Measurements from ENCODE around the gene CALM1. TPM values are rescaled to one million over a fixed set of nuclear protein-coding genes. Genes with fewer than 3 reads are reported as not detected.
A peak's percentile ranks its signal among the peaks of the same experiment; 100 is the strongest.

Gene CALM1
- total RNA-seq (100 to 1,000 TPM; 960 to 975 TPM), total RNA-seq (262 to 1,359 (median 727) reads per million in 172 experiments)
- 738 TPM for polyA plus RNA-seq (2013, experiment 1 of 2)
- polyA plus RNA-seq (2013, experiment 2 of 2), result 786 TPM

DNA sequence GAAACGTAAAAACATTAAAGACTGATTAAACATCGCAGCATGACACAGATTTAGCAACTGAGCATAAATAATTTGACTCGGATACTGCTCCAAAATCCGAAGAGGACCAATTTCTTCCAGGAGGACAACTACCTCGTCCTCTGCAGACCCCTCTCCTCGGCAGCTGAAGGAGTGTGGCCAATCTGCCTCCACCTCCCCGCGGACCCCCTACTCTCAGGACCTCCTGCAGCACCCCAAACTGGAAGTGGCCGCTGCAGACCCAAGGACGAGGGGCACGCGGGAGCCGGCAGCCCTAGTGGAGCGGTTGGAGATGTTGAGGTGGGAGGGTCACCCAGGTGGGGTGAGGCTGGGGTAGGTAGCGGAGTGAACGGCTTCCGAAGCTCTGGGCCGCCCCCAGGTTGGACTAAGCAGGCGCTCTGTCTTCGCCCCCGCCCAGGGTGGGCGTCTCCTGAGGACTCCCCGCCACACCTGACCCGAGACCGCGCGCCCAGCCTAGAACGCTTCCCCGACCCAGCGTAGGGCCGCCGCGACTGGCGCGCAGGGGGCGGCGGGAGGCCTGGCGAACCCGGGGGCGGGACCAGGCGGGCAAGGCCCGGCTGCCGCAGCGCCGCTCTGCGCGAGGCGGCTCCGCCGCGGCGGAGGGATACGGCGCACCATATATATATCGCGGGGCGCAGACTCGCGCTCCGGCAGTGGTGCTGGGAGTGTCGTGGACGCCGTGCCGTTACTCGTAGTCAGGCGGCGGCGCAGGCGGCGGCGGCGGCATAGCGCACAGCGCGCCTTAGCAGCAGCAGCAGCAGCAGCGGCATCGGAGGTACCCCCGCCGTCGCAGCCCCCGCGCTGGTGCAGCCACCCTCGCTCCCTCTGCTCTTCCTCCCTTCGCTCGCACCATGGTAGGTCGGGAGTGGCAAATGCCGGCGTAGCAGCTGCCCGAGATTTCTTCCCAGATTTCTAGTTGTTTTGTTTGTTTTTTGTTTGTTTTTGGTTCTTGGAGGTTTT is at the start of gene CALM1:
Gene CALM1, plus strand, starts transcription at position 689 of the 999 bp plus-strand sequence. Its CDS starts 202 bp downstream, at position 891.
- H3K4me3 ChIP-seq (ENCODE audit: low read length), result peak within 1 kb of the TSS; percentile 62
- CTCF ChIA-PET, result interaction anchor here (1.5 to 1.9 kb wide), 3 partner anchors 13 to 28 kb away, joined by 5 to 7 read pairs (median 5); no protein-coding TSS in a partner anchor

DNA sequence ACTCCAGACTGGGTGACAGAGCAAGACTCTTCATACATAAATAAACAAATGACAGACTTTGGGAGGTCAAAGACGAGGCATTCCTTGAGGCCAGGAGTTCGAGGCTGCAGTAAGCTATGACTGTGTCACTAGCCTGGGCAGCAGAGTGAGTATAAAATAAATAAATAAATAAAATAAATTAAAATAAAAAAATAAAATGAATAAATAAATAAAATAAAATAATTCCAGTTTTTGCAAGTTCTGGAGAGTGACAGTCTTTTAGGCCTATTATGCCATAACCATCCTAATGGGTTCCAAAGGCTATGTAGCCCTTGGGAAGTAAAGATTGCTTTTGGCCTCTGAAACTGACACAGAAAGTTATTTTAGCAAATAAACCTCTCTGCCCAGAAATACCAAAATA is 48.6 kb upstream of the CALM1 start:
- POLR2A ChIA-PET, result no interaction called here
- Histone ChIP-seq H3K4me1 (ENCODE audit: insufficient read depth, low read length) (no peaks in the 10 kb centered on the region), H3K9me3 (ENCODE audit: control insufficient read depth in 1 of 2, insufficient read depth in 1 of 2, low read length in 2 of 2) (no peaks in the 10 kb centered on the region), H3K36me3 (ENCODE audit: insufficient read depth, low read length) (no peaks in the 10 kb centered on the region), H3K4me3 (ENCODE audit: low read length) (no peak overlapping the region), H3K27me3 (ENCODE audit: control insufficient read depth in 1 of 2, insufficient read depth in 2 of 2, low read length in 2 of 2) (peaks cover 0 to 3% of the 10 kb centered on the region in 2 experiments), H3K27ac (ENCODE audit: low read depth in 1 of 2, low read length in 2 of 2) (no peak overlapping the region)
- intact Hi-C loops (cut with DNase I, micrococcal nuclease), result no loop called here
- peaks cover 3% of the 10 kb centered on the region for H3K27me3 Mint-ChIP-seq
- H3K4me1 Mint-ChIP-seq (ENCODE audit: low read depth), result no peaks in the 10 kb centered on the region
- TF ChIP-seq, protein P1, sequence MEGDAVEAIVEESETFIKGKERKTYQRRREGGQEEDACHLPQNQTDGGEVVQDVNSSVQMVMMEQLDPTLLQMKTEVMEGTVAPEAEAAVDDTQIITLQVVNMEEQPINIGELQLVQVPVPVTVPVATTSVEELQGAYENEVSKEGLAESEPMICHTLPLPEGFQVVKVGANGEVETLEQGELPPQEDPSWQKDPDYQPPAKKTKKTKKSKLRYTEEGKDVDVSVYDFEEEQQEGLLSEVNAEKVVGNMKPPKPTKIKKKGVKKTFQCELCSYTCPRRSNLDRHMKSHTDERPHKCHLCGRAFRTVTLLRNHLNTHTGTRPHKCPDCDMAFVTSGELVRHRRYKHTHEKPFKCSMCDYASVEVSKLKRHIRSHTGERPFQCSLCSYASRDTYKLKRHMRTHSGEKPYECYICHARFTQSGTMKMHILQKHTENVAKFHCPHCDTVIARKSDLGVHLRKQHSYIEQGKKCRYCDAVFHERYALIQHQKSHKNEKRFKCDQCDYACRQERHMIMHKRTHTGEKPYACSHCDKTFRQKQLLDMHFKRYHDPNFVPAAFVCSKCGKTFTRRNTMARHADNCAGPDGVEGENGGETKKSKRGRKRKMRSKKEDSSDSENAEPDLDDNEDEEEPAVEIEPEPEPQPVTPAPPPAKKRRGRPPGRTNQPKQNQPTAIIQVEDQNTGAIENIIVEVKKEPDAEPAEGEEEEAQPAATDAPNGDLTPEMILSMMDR (IDR thresholded peaks at IDR 0.05), result no peak
- no peak for DNase-seq
- H3K9me3 Mint-ChIP-seq, result no peaks in the 10 kb centered on the region
- no peak overlapping the region for H3K27ac Mint-ChIP-seq
- ATAC-seq (ENCODE audit: poor library complexity), result no peak
- CTCF ChIA-PET, result no interaction called here
- H3K36me3 Mint-ChIP-seq (ENCODE audit: low read depth), result no peaks in the 10 kb centered on the region
- H3K4me3 Mint-ChIP-seq, result no peak overlapping the region

More for the DNA sequence above, at the start of gene CALM1:
- DNase-seq (peak; percentile 92 to 99 (median 97)), ATAC-seq (ENCODE audit: poor library complexity) (peak; percentile 58)
- TF ChIP-seq, protein P1 (IDR thresholded peaks at IDR 0.05), result no peak
- intact Hi-C loops (cut with DNase I, micrococcal nuclease), result loop anchor here (1.0 to 10.0 kb wide), 5 partner anchors 13 to 1468 kb away; partner anchors contain the start of genes NRDE2 (in 2 of the 2), EFCAB11 (in 1 of the 2) and TC2N (in 1 of the 2)
- Mint-ChIP-seq H3K4me3 (peak within 1 kb of the TSS; percentile 100), H3K27ac (peak within 1 kb of the TSS; percentile 100), H3K36me3 (ENCODE audit: low read depth) (peaks cover 48% of the 10 kb centered on the region), H3K9me3 (no peaks in the 10 kb centered on the region), H3K4me1 (ENCODE audit: low read depth) (peaks cover 44% of the 10 kb centered on the region), H3K27me3 (peaks cover 9% of the 10 kb centered on the region)
- POLR2A ChIA-PET, result interaction anchor here (0.6 to 3.6 kb wide), 19 partner anchors 8 to 1113 kb away, joined by 3 to 423 read pairs (median 4); partner anchors contain the start of genes NRDE2, PPP4R3A and PSMC1
- Histone ChIP-seq H3K4me1 (ENCODE audit: insufficient read depth, low read length) (peaks cover 35% of the 10 kb centered on the region), H3K36me3 (ENCODE audit: insufficient read depth, low read length) (peaks cover 20% of the 10 kb centered on the region), H3K27ac (ENCODE audit: low read depth in 1 of 2, low read length in 2 of 2) (peak within 1 kb of the TSS; percentile 49 to 69), H3K9me3 (ENCODE audit: control insufficient read depth in 1 of 2, insufficient read depth in 1 of 2, low read length in 2 of 2) (no peaks in the 10 kb centered on the region), H3K27me3 (ENCODE audit: control insufficient read depth in 1 of 2, insufficient read depth in 2 of 2, low read length in 2 of 2) (no peaks in the 10 kb centered on the region)

DNA sequence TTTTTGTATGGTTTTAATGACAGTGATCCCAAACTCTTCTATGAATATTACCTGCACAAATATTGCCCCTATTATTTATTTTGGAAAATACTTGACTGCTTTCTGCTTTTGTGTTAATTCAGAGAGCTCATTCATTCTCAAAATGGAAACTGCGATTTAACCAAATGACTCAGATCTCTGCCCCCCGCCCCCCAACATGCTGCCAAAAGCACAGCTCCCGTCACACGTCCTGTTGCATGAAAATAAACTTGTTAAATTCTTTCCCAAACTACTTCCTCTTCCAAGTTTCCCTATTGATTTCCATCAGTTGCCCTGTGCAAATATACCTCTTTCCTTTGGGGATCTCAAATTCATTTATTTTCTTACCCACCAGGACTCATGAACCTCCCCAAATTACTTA is 47.1 kb upstream of the CALM1 start:
- ChIA-PET CTCF (interaction anchor here (0.6 kb wide), 1 partner anchor 24 kb away, joined by 3 read pairs; no protein-coding TSS in a partner anchor), POLR2A (no interaction called here)
- Histone ChIP-seq H3K4me1 (ENCODE audit: insufficient read depth, low read length) (no peaks in the 10 kb centered on the region), H3K4me3 (ENCODE audit: low read length) (no peak overlapping the region), H3K27ac (ENCODE audit: low read depth in 1 of 2, low read length in 2 of 2) (no peak overlapping the region), H3K9me3 (ENCODE audit: control insufficient read depth in 1 of 2, insufficient read depth in 1 of 2, low read length in 2 of 2) (no peaks in the 10 kb centered on the region), H3K36me3 (ENCODE audit: insufficient read depth, low read length) (no peaks in the 10 kb centered on the region), H3K27me3 (ENCODE audit: control insufficient read depth in 1 of 2, insufficient read depth in 2 of 2, low read length in 2 of 2) (peaks cover 0 to 3% of the 10 kb centered on the region in 2 experiments)
- H3K36me3 Mint-ChIP-seq (ENCODE audit: low read depth), result no peaks in the 10 kb centered on the region
- TF ChIP-seq, protein P1 (IDR thresholded peaks at IDR 0.05), result no peak
- H3K27me3 Mint-ChIP-seq, result peaks cover 3% of the 10 kb centered on the region
- no peaks in the 10 kb centered on the region for H3K9me3 Mint-ChIP-seq
- H3K27ac Mint-ChIP-seq, result no peak overlapping the region
- DNase-seq (no peak), ATAC-seq (ENCODE audit: poor library complexity) (no peak)
- no peaks in the 10 kb centered on the region for H3K4me1 Mint-ChIP-seq (ENCODE audit: low read depth)
- intact Hi-C loops (cut with DNase I, micrococcal nuclease), result no loop called here
- H3K4me3 Mint-ChIP-seq, result no peak overlapping the region
